ENCODE results near the gene UTS2B. TPM values are rescaled to one million over a fixed set of nuclear protein-coding genes. Genes with fewer than 3 reads are reported as not detected.

UTS2B gene
- total RNA-seq, 1 donor from 2014 or later = 0.47 TPM

- Histone ChIP-seq H3K4me1 (peaks cover 100% of the 10 kb centered on the region), H3K27me3 (ENCODE audit: low read depth) (no peaks in the 10 kb centered on the region), H3K27ac (replicated peaks) (no peak overlapping the region), H3K9me3 (replicated peaks) (no peaks in the 10 kb centered on the region), H3K36me3 (no peaks in the 10 kb centered on the region), H3K4me3 (no peak overlapping the region)
- no peak for TF ChIP-seq CTCF (IDR thresholded peaks at IDR 0.05; ENCODE audit: borderline replicate concordance)
- DNase-seq = no peak
- intact Hi-C loops (cut with micrococcal nuclease) = loop anchor here (10.0 kb wide), 1 partner anchor 55 kb away; no protein-coding TSS in a partner anchor
Observed at GRCh38 chr3:191339316-191339917, 9.1 kb upstream of the UTS2B start.

GRCh38 chr3:191338177-191338488 is 7.8 kb upstream of the UTS2B start:
- H3K4me1 ChIP-seq = peaks cover 100% of the 10 kb centered on the region
- no peak for TF ChIP-seq CTCF (IDR thresholded peaks at IDR 0.05; ENCODE audit: borderline replicate concordance)
- intact Hi-C loops (cut with micrococcal nuclease) = loop anchor here (10.0 kb wide), 1 partner anchor 57 kb away; no protein-coding TSS in a partner anchor

GRCh38 chr3:191336833-191337232 is 6.5 kb upstream of the UTS2B start:
- intact Hi-C loops (cut with micrococcal nuclease) = loop anchor here (10.0 kb wide), 1 partner anchor 58 kb away; no protein-coding TSS in a partner anchor
- Histone ChIP-seq H3K9me3 (replicated peaks) (no peaks in the 10 kb centered on the region), H3K36me3 (no peaks in the 10 kb centered on the region), H3K27me3 (ENCODE audit: low read depth) (no peaks in the 10 kb centered on the region), H3K27ac (replicated peaks) (no peak overlapping the region), H3K4me1 (peaks cover 100% of the 10 kb centered on the region), H3K4me3 (no peak overlapping the region)
- DNase-seq = no peak
- TF ChIP-seq CTCF (IDR thresholded peaks at IDR 0.05; ENCODE audit: borderline replicate concordance) = no peak

More at GRCh38 chr3:191338177-191338488, 7.8 kb upstream of the UTS2B start:
- H3K4me3 ChIP-seq = no peak overlapping the region
- H3K27me3 ChIP-seq (ENCODE audit: low read depth) = no peaks in the 10 kb centered on the region
- DNase-seq = no peak
- H3K9me3 ChIP-seq (replicated peaks) = no peaks in the 10 kb centered on the region
- no peaks in the 10 kb centered on the region for H3K36me3 ChIP-seq
- H3K27ac ChIP-seq (replicated peaks) = no peak overlapping the region

GRCh38 chr3:191334346-191334893 is 4.1 kb upstream of the UTS2B start:
- H3K4me3 ChIP-seq = no peak overlapping the region

GRCh38 chr3:191333298-191333880 is 3.1 kb upstream of the UTS2B start:
- TF ChIP-seq CTCF (IDR thresholded peaks at IDR 0.05; ENCODE audit: borderline replicate concordance) = no peak
- no peaks in the 10 kb centered on the region for H3K36me3 ChIP-seq
- H3K27me3 ChIP-seq (ENCODE audit: low read depth) = no peaks in the 10 kb centered on the region
- DNase-seq = no peak
- peak overlapping the region; percentile 96 for H3K27ac ChIP-seq (replicated peaks)
- intact Hi-C loops (cut with micrococcal nuclease) = loop anchor here (10.0 kb wide), 1 partner anchor 61 kb away; no protein-coding TSS in a partner anchor
- H3K9me3 ChIP-seq (replicated peaks) = no peaks in the 10 kb centered on the region
- H3K4me3 ChIP-seq = peak overlapping the region; percentile 94
- peaks cover 96% of the 10 kb centered on the region for H3K4me1 ChIP-seq

More at GRCh38 chr3:191334346-191334893, 4.1 kb upstream of the UTS2B start:
- intact Hi-C loops (cut with micrococcal nuclease) = loop anchor here (10.0 kb wide), 1 partner anchor 60 kb away; no protein-coding TSS in a partner anchor
- peaks cover 96% of the 10 kb centered on the region for H3K4me1 ChIP-seq
- no peak for DNase-seq
- H3K36me3 ChIP-seq = no peaks in the 10 kb centered on the region
- TF ChIP-seq CTCF (IDR thresholded peaks at IDR 0.05; ENCODE audit: borderline replicate concordance) = no peak
- H3K9me3 ChIP-seq (replicated peaks) = no peaks in the 10 kb centered on the region
- no peaks in the 10 kb centered on the region for H3K27me3 ChIP-seq (ENCODE audit: low read depth)
- H3K27ac ChIP-seq (replicated peaks) = no peak overlapping the region
